GM23338 (cell line): ENCODE results near the gene BTK. TPM values are rescaled to one million over a fixed set of nuclear protein-coding genes. Genes with fewer than 3 reads are reported as not detected.

Experiments
- ATAC-seq: fragments of 200-7000 bp; cut with Tn5 transposase; 3 replicates; pipeline ENCODE4 v1.9.1; 2020
- DNase-seq: peaks from one replicate; pipeline ENCODE4 v3.0.0-alpha.2; 2015; ENCODE audit warnings: low spot score
- H2AFZ ChIP-seq: fragments of 200-600 bp; sonication (generic); 2 replicates; pipeline ENCODE4 v1.8.0; 2016; ENCODE audit warnings: antibody characterized with exemption, mild to moderate bottlenecking, moderate library complexity
- H3F3A ChIP-seq: fragments of 200-600 bp; sonication (generic); replicated peaks from 2 replicates; pipeline ENCODE4 v1.8.0; 2017; ENCODE audit warnings: antibody characterized with exemption, mixed run types, low read depth
- H3K27ac ChIP-seq: fragments of 200-600 bp; sonication (generic); 2 replicates; pipeline ENCODE4 v1.6.1; 2016; ENCODE audit warnings: low read depth
- H3K27me3 ChIP-seq: fragments of 200-600 bp; sonication (generic); 2 replicates; pipeline ENCODE4 v1.8.0; 2016; ENCODE audit warnings: mild to moderate bottlenecking, mixed run types, moderate library complexity; ENCODE audit not compliant: insufficient read depth
- H3K36me3 ChIP-seq: fragments of 200-600 bp; sonication (generic); 2 replicates; pipeline ENCODE4 v1.8.0; 2016; ENCODE audit warnings: mild to moderate bottlenecking; ENCODE audit not compliant: insufficient read depth
- H3K4me1 ChIP-seq: fragments of 200-600 bp; sonication (generic); 2 replicates; pipeline ENCODE4 v1.8.0; 2016; ENCODE audit warnings: mild to moderate bottlenecking, moderate library complexity; ENCODE audit not compliant: insufficient read depth
- H3K4me2 ChIP-seq: fragments of 200-600 bp; sonication (generic); 2 replicates; pipeline ENCODE4 v1.7.1; 2017; ENCODE audit warnings: mixed run types
- H3K4me3 ChIP-seq: fragments of 200-600 bp; sonication (generic); 2 replicates; pipeline ENCODE4 v1.6.1; 2016; ENCODE audit warnings: mixed run types
- H3K79me2 ChIP-seq: fragments of 200-600 bp; sonication (generic); replicated peaks from 2 replicates; pipeline ENCODE4 v1.8.0; 2017; ENCODE audit warnings: mild to moderate bottlenecking; ENCODE audit not compliant: insufficient read depth
- H3K9me2 ChIP-seq: fragments of 200-600 bp; sonication (generic); 2 replicates; pipeline ENCODE4 v1.8.0; 2017; ENCODE audit not compliant: insufficient read depth
- H4K20me1 ChIP-seq: fragments of 200-600 bp; sonication (generic); replicated peaks from 2 replicates; pipeline ENCODE4 v1.8.0; 2017; ENCODE audit warnings: mild to moderate bottlenecking; ENCODE audit not compliant: insufficient read depth
- H3K27ac Mint-ChIP-seq: 2 replicates; pipeline ENCODE4 v1.8.0; 2020; ENCODE audit warnings: inconsistent platforms, mild to moderate bottlenecking, moderate library complexity, mixed read lengths
- H3K27me3 Mint-ChIP-seq: 3 replicates; pipeline ENCODE4 v1.8.0; 2022; ENCODE audit warnings: low read depth, mild to moderate bottlenecking, moderate library complexity, mixed read lengths, inconsistent platforms; ENCODE audit not compliant: insufficient read depth, poor library complexity
- H3K36me3 Mint-ChIP-seq: 3 replicates; pipeline ENCODE4 v1.8.0; 2021; ENCODE audit warnings: low read depth, mild to moderate bottlenecking, inconsistent platforms, moderate library complexity, mixed read lengths
- H3K4me1 Mint-ChIP-seq: 3 replicates; pipeline ENCODE4 v1.8.0; 2020; ENCODE audit warnings: mild to moderate bottlenecking, inconsistent platforms, mixed read lengths
- H3K4me3 Mint-ChIP-seq: 3 replicates; pipeline ENCODE4 v1.8.0; 2021; ENCODE audit warnings: moderate library complexity, mild to moderate bottlenecking, inconsistent platforms, mixed read lengths
- H3K9me3 Mint-ChIP-seq: 3 replicates; pipeline ENCODE4 v1.8.0; 2020; ENCODE audit warnings: moderate library complexity, mild to moderate bottlenecking, inconsistent platforms, mixed read lengths
- CREB1 ChIP-seq: fragments of 250-450 bp; sonication (Bioruptor Pico); IDR thresholded peaks from 2 replicates; pipeline ENCODE4 v1.5.0; 2020; ENCODE audit warnings: low read depth, mild to moderate bottlenecking, moderate library complexity
- EZH2 ChIP-seq: fragments of 200-600 bp; sonication (generic); IDR thresholded peaks from one replicate; pipeline ENCODE4 v1.8.0; 2017; ENCODE audit warnings: antibody characterized with exemption, mild to moderate bottlenecking, low read depth; ENCODE audit not compliant: unreplicated experiment
- EZH2phosphoT487 ChIP-seq: fragments of 200-600 bp; sonication (generic); IDR thresholded peaks from one replicate; pipeline ENCODE4 v1.8.1; 2018; ENCODE audit warnings: antibody characterized with exemption; ENCODE audit not compliant: unreplicated experiment
- JUNB ChIP-seq: IDR thresholded peaks from one replicate; pipeline ENCODE4 v1.6.1; 2016; ENCODE audit warnings: antibody characterized with exemption; ENCODE audit not compliant: unreplicated experiment
- NANOG ChIP-seq: IDR thresholded peaks from 2 replicates; pipeline ENCODE4 v1.6.1; 2016; ENCODE audit warnings: antibody characterized with exemption, borderline replicate concordance
- POLR2AphosphoS5 ChIP-seq: IDR thresholded peaks from 2 replicates; pipeline ENCODE4 v1.6.1; 2016; ENCODE audit warnings: antibody characterized with exemption, low read depth
- STAT1 ChIP-seq: IDR thresholded peaks from one replicate; pipeline ENCODE4 v1.6.1; 2016; ENCODE audit warnings: antibody characterized with exemption; ENCODE audit not compliant: unreplicated experiment
- ZNF114 ChIP-seq: fragments of 250-450 bp; sonication (Bioruptor Pico); IDR thresholded peaks from 2 replicates; pipeline ENCODE4 v1.5.0; 2020; ENCODE audit warnings: mild to moderate bottlenecking, moderate library complexity
- ZNF331 ChIP-seq: fragments of 250-450 bp; sonication (Bioruptor Pico); IDR thresholded peaks from 2 replicates; pipeline ENCODE4 v1.5.0; 2020; ENCODE audit warnings: low read depth, mild to moderate bottlenecking, moderate library complexity
- polyA plus RNA-seq: library from polyadenylated mRNA; unstranded; fragments of >200 nt; fragmentation: Nextera tagmentation; extraction: Ambion mirVana; gene quantifications from 2 replicates; pipeline ENCODE4 v1.2.1, GENCODE V29; 2016
- total RNA-seq: library from RNA; depleted of rRNA; stranded (reverse); fragments of >200 nt; shearing (Covaris generic); gene quantifications from 2 replicates; pipeline ENCODE4 v1.2.3, GENCODE V29; 2014
- TF ChIP-seq, protein P1 (sequence below), 2 experiments: fragments of 200-600 bp in 1 of 2; sonication (generic) in 1 of 2; conservative IDR thresholded peaks; 2 replicates each; pipeline versions ENCODE4 v1.5.1 to v1.6.1; 2016 to 2017; ENCODE audit warnings: antibody characterized with exemption in 2 of 2, low read depth in 2 of 2, mild to moderate bottlenecking in 2 of 2, moderate library complexity in 1 of 2
- TF ChIP-seq, protein P2 (sequence below): fragments of 250-450 bp; sonication (Bioruptor Pico); IDR thresholded peaks from 2 replicates; pipeline ENCODE4 v1.5.0; 2020; ENCODE audit warnings: mild to moderate bottlenecking, moderate library complexity
- TF ChIP-seq, protein P3 (sequence below): IDR thresholded peaks from one replicate; pipeline ENCODE4 v1.6.1; 2018; ENCODE audit warnings: antibody characterized with exemption; ENCODE audit not compliant: unreplicated experiment
- TF ChIP-seq, protein P4 (sequence below): IDR thresholded peaks from 2 replicates; pipeline ENCODE4 v1.6.1; 2016; ENCODE audit warnings: antibody characterized with exemption

BTK gene
- total and polyA plus RNA-seq, 2 experiments from 2014 or later = 0.19 to 0.31 TPM

DNA sequence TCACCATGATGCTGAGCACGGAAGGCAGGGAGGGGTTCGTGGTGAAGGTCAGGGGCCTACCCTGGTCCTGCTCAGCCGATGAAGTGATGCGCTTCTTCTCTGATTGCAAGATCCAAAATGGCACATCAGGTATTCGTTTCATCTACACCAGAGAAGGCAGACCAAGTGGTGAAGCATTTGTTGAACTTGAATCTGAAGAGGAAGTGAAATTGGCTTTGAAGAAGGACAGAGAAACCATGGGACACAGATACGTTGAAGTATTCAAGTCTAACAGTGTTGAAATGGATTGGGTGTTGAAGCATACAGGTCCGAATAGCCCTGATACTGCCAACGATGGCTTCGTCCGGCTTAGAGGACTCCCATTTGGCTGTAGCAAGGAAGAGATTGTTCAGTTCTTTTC is 26.0 kb upstream of the BTK start:
- Histone ChIP-seq H3K4me1 (peaks cover 2% of the 10 kb centered on the region; the same call in 1 of the 2 replicates), H3K36me3 (no peaks in the 10 kb centered on the region; the same call in 1 of the 2 replicates), H3K4me3 (no peak overlapping the region), H3K4me2 (no peak overlapping the region), H3K9me2 (no peaks in the 10 kb centered on the region), H4K20me1 (no peaks in the 10 kb centered on the region), H3K79me2 (peaks cover 47% of the 10 kb centered on the region), H3F3A (no peaks in the 10 kb centered on the region), H3K27me3 (no peaks in the 10 kb centered on the region), H2AFZ (no peak overlapping the region), H3K27ac (no peak overlapping the region)
- peaks cover 17% of the 10 kb centered on the region for H3K4me1 Mint-ChIP-seq
- DNase-seq = no peak
- H3K27ac Mint-ChIP-seq = no peak overlapping the region
- no peak for ATAC-seq
- no peak overlapping the region for H3K4me3 Mint-ChIP-seq
- TF ChIP-seq, protein P1, sequence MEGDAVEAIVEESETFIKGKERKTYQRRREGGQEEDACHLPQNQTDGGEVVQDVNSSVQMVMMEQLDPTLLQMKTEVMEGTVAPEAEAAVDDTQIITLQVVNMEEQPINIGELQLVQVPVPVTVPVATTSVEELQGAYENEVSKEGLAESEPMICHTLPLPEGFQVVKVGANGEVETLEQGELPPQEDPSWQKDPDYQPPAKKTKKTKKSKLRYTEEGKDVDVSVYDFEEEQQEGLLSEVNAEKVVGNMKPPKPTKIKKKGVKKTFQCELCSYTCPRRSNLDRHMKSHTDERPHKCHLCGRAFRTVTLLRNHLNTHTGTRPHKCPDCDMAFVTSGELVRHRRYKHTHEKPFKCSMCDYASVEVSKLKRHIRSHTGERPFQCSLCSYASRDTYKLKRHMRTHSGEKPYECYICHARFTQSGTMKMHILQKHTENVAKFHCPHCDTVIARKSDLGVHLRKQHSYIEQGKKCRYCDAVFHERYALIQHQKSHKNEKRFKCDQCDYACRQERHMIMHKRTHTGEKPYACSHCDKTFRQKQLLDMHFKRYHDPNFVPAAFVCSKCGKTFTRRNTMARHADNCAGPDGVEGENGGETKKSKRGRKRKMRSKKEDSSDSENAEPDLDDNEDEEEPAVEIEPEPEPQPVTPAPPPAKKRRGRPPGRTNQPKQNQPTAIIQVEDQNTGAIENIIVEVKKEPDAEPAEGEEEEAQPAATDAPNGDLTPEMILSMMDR (conservative IDR thresholded peaks at IDR 0.05; ENCODE audit: low read depth in 2 of 2) = no peak
- no peak for TF ChIP-seq ZNF331 (CRISPR knock-in tag)
- no peak for TF ChIP-seq JUNB
- TF ChIP-seq, protein P2, sequence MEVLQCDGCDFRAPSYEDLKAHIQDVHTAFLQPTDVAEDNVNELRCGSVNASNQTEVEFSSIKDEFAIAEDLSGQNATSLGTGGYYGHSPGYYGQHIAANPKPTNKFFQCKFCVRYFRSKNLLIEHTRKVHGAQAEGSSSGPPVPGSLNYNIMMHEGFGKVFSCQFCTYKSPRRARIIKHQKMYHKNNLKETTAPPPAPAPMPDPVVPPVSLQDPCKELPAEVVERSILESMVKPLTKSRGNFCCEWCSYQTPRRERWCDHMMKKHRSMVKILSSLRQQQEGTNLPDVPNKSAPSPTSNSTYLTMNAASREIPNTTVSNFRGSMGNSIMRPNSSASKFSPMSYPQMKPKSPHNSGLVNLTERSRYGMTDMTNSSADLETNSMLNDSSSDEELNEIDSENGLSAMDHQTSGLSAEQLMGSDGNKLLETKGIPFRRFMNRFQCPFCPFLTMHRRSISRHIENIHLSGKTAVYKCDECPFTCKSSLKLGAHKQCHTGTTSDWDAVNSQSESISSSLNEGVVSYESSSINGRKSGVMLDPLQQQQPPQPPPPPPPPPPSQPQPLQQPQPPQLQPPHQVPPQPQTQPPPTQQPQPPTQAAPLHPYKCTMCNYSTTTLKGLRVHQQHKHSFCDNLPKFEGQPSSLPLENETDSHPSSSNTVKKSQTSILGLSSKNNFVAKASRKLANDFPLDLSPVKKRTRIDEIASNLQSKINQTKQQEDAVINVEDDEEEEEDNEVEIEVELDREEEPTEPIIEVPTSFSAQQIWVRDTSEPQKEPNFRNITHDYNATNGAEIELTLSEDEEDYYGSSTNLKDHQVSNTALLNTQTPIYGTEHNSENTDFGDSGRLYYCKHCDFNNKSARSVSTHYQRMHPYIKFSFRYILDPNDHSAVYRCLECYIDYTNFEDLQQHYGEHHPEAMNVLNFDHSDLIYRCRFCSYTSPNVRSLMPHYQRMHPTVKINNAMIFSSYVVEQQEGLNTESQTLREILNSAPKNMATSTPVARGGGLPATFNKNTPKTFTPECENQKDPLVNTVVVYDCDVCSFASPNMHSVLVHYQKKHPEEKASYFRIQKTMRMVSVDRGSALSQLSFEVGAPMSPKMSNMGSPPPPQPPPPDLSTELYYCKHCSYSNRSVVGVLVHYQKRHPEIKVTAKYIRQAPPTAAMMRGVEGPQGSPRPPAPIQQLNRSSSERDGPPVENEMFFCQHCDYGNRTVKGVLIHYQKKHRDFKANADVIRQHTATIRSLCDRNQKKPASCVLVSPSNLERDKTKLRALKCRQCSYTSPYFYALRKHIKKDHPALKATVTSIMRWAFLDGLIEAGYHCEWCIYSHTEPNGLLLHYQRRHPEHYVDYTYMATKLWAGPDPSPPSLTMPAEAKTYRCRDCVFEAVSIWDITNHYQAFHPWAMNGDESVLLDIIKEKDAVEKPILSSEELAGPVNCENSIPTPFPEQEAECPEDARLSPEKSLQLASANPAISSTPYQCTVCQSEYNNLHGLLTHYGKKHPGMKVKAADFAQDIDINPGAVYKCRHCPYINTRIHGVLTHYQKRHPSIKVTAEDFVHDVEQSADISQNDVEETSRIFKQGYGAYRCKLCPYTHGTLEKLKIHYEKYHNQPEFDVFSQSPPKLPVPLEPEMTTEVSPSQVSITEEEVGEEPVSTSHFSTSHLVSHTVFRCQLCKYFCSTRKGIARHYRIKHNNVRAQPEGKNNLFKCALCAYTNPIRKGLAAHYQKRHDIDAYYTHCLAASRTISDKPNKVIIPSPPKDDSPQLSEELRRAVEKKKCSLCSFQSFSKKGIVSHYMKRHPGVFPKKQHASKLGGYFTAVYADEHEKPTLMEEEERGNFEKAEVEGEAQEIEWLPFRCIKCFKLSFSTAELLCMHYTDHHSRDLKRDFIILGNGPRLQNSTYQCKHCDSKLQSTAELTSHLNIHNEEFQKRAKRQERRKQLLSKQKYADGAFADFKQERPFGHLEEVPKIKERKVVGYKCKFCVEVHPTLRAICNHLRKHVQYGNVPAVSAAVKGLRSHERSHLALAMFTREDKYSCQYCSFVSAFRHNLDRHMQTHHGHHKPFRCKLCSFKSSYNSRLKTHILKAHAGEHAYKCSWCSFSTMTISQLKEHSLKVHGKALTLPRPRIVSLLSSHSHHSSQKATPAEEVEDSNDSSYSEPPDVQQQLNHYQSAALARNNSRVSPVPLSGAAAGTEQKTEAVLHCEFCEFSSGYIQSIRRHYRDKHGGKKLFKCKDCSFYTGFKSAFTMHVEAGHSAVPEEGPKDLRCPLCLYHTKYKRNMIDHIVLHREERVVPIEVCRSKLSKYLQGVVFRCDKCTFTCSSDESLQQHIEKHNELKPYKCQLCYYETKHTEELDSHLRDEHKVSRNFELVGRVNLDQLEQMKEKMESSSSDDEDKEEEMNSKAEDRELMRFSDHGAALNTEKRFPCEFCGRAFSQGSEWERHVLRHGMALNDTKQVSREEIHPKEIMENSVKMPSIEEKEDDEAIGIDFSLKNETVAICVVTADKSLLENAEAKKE (CRISPR knock-in tag) = no peak
- no peak for TF ChIP-seq POLR2AphosphoS5
- TF ChIP-seq ZNF114 (CRISPR knock-in tag) = no peak
- TF ChIP-seq STAT1 = no peak
- no peak for TF ChIP-seq EZH2phosphoT487
- TF ChIP-seq CREB1 (CRISPR knock-in tag) = no peak
- TF ChIP-seq EZH2 = no peak
- TF ChIP-seq, protein P3, sequence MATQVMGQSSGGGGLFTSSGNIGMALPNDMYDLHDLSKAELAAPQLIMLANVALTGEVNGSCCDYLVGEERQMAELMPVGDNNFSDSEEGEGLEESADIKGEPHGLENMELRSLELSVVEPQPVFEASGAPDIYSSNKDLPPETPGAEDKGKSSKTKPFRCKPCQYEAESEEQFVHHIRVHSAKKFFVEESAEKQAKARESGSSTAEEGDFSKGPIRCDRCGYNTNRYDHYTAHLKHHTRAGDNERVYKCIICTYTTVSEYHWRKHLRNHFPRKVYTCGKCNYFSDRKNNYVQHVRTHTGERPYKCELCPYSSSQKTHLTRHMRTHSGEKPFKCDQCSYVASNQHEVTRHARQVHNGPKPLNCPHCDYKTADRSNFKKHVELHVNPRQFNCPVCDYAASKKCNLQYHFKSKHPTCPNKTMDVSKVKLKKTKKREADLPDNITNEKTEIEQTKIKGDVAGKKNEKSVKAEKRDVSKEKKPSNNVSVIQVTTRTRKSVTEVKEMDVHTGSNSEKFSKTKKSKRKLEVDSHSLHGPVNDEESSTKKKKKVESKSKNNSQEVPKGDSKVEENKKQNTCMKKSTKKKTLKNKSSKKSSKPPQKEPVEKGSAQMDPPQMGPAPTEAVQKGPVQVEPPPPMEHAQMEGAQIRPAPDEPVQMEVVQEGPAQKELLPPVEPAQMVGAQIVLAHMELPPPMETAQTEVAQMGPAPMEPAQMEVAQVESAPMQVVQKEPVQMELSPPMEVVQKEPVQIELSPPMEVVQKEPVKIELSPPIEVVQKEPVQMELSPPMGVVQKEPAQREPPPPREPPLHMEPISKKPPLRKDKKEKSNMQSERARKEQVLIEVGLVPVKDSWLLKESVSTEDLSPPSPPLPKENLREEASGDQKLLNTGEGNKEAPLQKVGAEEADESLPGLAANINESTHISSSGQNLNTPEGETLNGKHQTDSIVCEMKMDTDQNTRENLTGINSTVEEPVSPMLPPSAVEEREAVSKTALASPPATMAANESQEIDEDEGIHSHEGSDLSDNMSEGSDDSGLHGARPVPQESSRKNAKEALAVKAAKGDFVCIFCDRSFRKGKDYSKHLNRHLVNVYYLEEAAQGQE = no peak
- TF ChIP-seq, protein P4, sequence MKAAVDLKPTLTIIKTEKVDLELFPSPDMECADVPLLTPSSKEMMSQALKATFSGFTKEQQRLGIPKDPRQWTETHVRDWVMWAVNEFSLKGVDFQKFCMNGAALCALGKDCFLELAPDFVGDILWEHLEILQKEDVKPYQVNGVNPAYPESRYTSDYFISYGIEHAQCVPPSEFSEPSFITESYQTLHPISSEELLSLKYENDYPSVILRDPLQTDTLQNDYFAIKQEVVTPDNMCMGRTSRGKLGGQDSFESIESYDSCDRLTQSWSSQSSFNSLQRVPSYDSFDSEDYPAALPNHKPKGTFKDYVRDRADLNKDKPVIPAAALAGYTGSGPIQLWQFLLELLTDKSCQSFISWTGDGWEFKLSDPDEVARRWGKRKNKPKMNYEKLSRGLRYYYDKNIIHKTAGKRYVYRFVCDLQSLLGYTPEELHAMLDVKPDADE = no peak
- TF ChIP-seq NANOG = no peak
- H3K9me3 Mint-ChIP-seq = no peaks in the 10 kb centered on the region
- H3K36me3 Mint-ChIP-seq = peaks cover 19% of the 10 kb centered on the region
- H3K27me3 Mint-ChIP-seq = peaks cover 10% of the 10 kb centered on the region
